A673 (cell line): ENCODE measurements around the gene CSKMT. TPM values are rescaled to one million over a fixed set of nuclear protein-coding genes. Genes with fewer than 3 reads are reported as not detected.

Source experiments
- BruUV-seq: library from RNA; stranded (reverse); fragments of 400-500 nt; replicated peaks from 2 replicates; lab custom pipeline; 2021; lab: Mats Ljungman, UMichigan
- CTCF ChIA-PET: fragments of 300-600 bp; sonication (Branson Sonifier 250); formaldehyde crosslinking; loops from one replicate; lab custom pipeline; 2022; ENCODE audit warnings: antibody characterized with exemption; lab: Charles Lee
- POLR2A ChIA-PET: fragments of 300-600 bp; sonication (Branson Sonifier 250); formaldehyde crosslinking; loops from one replicate; lab custom pipeline; 2022; ENCODE audit warnings: antibody characterized with exemption; ENCODE audit not compliant: low non-redundant PET; lab: Charles Lee
- DNase-seq: peaks from one replicate; pipeline ENCODE4 v3.0.0-alpha.2; 2015; ENCODE audit warnings: low spot score
- H3K27ac ChIP-seq: fragments of 200-600 bp; sonication (generic); 2 replicates; pipeline ENCODE4 v1.5.1; 2016; ENCODE audit warnings: mixed run types, low read depth, mild to moderate bottlenecking, mixed read lengths, antibody characterized with exemption, low read length; ENCODE audit not compliant: poor library complexity, severe bottlenecking
- H3K27me3 ChIP-seq: fragments of 200-600 bp; sonication (generic); replicated peaks from 2 replicates; pipeline ENCODE4 v1.6.1; 2017; ENCODE audit warnings: mixed run types, low read depth, mild to moderate bottlenecking, mixed read lengths, antibody characterized with exemption, low read length; ENCODE audit not compliant: insufficient read depth, poor library complexity
- H3K36me3 ChIP-seq: fragments of 200-600 bp; sonication (generic); 2 replicates; pipeline ENCODE4 v1.6.1; 2016; ENCODE audit warnings: mixed run types, mild to moderate bottlenecking, mixed read lengths, antibody characterized with exemption, low read length; ENCODE audit not compliant: insufficient read depth, poor library complexity, severe bottlenecking
- H3K4me1 ChIP-seq: fragments of 200-600 bp; sonication (generic); 2 replicates; pipeline ENCODE4 v1.6.1; 2017; ENCODE audit warnings: mixed run types, mild to moderate bottlenecking, mixed read lengths, antibody characterized with exemption, low read length; ENCODE audit not compliant: insufficient read depth, poor library complexity, severe bottlenecking
- H3K4me3 ChIP-seq: fragments of 200-600 bp; sonication (generic); 2 replicates; pipeline ENCODE4 v1.5.1; 2016; ENCODE audit warnings: low read depth, mixed run types, mild to moderate bottlenecking, mixed read lengths, low read length; ENCODE audit not compliant: poor library complexity, severe bottlenecking
- H3K9me3 ChIP-seq: fragments of 200-600 bp; sonication (generic); 2 replicates; pipeline ENCODE4 v1.6.1; 2016; ENCODE audit warnings: mixed run types, low read depth, mild to moderate bottlenecking, mixed read lengths, antibody characterized with exemption, low read length; ENCODE audit not compliant: poor library complexity, severe bottlenecking
- EZH2 ChIP-seq: fragments of 200-600 bp; sonication (generic); IDR thresholded peaks from 2 replicates; pipeline ENCODE4 v1.6.1; 2017; ENCODE audit warnings: borderline replicate concordance, low read depth, mild to moderate bottlenecking, mixed read lengths, antibody characterized with exemption, low read length; ENCODE audit not compliant: poor library complexity, severe bottlenecking
- intact Hi-C: fragments of 100-400 bp; cut with micrococcal nuclease; formaldehyde crosslinking; loops from one replicate; pipeline ENCODE4 v1.10.0; 2022; ENCODE audit not compliant: unreplicated experiment
- total RNA-seq: library from RNA; stranded (reverse); gene quantifications from 2 replicates; pipeline ENCODE4 v1.2.3, GENCODE V29; 2021
- TF ChIP-seq, protein P1 (sequence below): fragments of 300-800, 200-600 bp; sonication (generic); conservative IDR thresholded peaks from 2 replicates; pipeline ENCODE4 v1.5.1; 2017; ENCODE audit warnings: low read depth, mild to moderate bottlenecking, antibody characterized with exemption, low read length, moderate library complexity, mixed read lengths

The CSKMT gene
- total RNA-seq, 1 experiment from 2014 or later, result 68.8 TPM

DNA sequence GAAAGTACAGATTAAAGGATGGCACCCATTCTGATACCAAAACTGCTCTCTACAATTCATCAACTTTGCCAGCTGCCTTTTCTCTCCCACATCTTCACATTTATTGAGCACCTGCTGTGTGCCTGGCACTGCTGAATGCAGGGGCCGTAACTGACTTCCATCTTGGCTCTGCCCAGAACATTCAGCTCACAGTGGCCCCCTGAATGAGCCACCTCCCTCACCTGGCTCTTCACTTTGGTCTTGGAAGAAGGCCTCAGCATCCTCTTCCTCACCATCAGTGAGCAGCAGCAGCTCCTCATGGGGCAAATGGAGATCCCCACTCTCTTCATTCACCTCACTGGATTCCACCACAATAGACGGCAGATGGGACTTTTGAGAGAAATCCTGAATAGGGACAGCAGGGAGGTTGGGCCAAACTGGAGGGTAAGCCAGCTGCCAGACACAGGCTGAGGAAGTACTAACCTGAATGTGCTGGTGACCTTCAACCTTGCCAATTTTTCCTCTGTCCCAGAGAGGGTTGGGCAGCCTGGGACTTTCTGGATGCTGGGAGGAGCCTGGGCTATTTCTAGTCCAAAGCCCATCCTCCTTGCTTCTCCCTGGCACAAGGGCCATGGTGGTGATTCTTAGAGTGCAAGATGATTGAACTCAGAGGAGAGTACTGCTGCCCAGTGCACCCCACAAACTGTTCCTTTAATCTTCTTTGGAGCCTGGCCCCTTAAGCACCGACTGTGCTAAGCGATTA is 4.5 kb downstream of the CSKMT start:
- intact Hi-C loops, result no loop called here
- DNase-seq, result no peak
- POLR2A ChIA-PET, result interaction anchor here (0.6 to 0.7 kb wide), 2 partner anchors 50 to 67 kb away, joined by 3 read pairs; no protein-coding TSS in a partner anchor
- Histone ChIP-seq H3K27ac (peak overlapping the region; percentile 33), H3K4me1 (peaks cover 30% of the 10 kb centered on the region), H3K4me3 (no peak overlapping the region), H3K27me3 (no peaks in the 10 kb centered on the region), H3K9me3 (no peaks in the 10 kb centered on the region), H3K36me3 (peaks cover 41% of the 10 kb centered on the region)
- TF ChIP-seq EZH2, result no peak
- TF ChIP-seq, protein P1, sequence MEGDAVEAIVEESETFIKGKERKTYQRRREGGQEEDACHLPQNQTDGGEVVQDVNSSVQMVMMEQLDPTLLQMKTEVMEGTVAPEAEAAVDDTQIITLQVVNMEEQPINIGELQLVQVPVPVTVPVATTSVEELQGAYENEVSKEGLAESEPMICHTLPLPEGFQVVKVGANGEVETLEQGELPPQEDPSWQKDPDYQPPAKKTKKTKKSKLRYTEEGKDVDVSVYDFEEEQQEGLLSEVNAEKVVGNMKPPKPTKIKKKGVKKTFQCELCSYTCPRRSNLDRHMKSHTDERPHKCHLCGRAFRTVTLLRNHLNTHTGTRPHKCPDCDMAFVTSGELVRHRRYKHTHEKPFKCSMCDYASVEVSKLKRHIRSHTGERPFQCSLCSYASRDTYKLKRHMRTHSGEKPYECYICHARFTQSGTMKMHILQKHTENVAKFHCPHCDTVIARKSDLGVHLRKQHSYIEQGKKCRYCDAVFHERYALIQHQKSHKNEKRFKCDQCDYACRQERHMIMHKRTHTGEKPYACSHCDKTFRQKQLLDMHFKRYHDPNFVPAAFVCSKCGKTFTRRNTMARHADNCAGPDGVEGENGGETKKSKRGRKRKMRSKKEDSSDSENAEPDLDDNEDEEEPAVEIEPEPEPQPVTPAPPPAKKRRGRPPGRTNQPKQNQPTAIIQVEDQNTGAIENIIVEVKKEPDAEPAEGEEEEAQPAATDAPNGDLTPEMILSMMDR, result no peak
- CTCF ChIA-PET, result no interaction called here
- no TSS peak for BruUV-seq

DNA sequence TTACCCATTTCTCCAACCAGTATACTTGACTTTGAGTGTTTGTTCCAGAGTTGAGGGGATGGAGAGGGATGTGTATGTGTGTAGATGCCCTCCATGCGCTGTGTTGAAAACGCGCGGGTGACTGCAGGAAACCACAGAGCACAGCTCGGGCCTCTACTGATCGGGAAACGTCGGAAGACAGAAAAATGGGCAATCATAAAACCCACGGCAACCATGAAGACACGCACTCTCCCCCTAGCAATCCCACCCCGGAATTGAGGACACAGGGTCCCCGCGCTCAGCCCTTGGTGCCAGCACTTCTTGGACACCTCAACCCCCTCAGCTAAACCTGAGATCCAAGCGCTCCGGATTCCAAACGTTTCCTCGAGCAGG is 6.1 kb downstream of the CSKMT start:
- H3K9me3 ChIP-seq, result no peaks in the 10 kb centered on the region
- H3K27me3 ChIP-seq, result no peaks in the 10 kb centered on the region
- H3K4me3 ChIP-seq, result peak overlapping the region; percentile 85
- TF ChIP-seq, protein P1, result no peak
- no peak for TF ChIP-seq EZH2
- ChIA-PET CTCF (no interaction called here), POLR2A (interaction anchor here (0.6 to 0.7 kb wide), 2 partner anchors 10 to 203 kb away, joined by 3 to 4 read pairs; no protein-coding TSS in a partner anchor)
- peaks cover 30% of the 10 kb centered on the region for H3K4me1 ChIP-seq
- no peak for DNase-seq
- H3K36me3 ChIP-seq, result peaks cover 43% of the 10 kb centered on the region
- BruUV-seq, result no TSS peak
- intact Hi-C loops, result no loop called here
- peak overlapping the region; percentile 90 for H3K27ac ChIP-seq

DNA sequence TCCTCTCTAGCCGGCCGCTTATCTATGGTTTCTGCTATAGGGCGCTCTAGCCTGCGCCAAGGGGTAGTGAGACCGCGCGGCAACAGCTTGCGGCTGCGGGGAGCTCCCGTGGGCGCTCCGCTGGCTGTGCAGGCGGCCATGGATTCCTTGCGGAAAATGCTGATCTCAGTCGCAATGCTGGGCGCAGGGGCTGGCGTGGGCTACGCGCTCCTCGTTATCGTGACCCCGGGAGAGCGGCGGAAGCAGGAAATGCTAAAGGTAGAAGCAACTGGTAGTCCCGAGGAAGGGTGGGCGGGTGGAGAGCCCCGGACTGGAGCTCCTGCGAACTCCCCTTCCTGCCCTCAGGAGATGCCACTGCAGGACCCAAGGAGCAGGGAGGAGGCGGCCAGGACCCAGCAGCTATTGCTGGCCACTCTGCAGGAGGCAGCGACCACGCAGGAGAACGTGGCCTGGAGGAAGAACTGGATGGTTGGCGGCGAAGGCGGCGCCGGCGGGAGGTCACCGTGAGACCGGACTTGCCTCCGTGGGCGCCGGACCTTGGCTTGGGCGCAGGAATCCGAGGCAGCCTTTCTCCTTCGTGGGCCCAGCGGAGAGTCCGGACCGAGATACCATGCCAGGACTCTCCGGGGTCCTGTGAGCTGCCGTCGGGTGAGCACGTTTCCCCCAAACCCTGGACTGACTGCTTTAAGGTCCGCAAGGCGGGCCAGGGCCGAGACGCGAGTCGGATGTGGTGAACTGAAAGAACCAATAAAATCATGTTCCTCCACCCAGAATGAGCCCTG is 6.7 kb downstream of the CSKMT start, which contains the start of the genes LBHD1 and UQCC3:
TSS of gene LBHD1 (minus strand) at position 660 of the 782 bp plus-strand sequence. CDS start 2,236 bp downstream, outside the sequence.
TSS of gene UQCC3 (plus strand) at position 66 of the 782 bp plus-strand sequence. CDS start at position 139, 73 bp downstream.
- peak within 1 kb of the TSS; percentile 90 for H3K27ac ChIP-seq
- POLR2A ChIA-PET, result interaction anchor here (0.6 to 1.0 kb wide), 5 partner anchors 9 to 202 kb away, joined by 3 to 8 read pairs (median 5); no protein-coding TSS in a partner anchor
- DNase-seq, result peak; percentile 96
- H3K4me3 ChIP-seq, result peak within 1 kb of the TSS; percentile 85
- CTCF ChIA-PET, result interaction anchor here (0.6 kb wide), 1 partner anchor 115 kb away, joined by 3 read pairs; no protein-coding TSS in a partner anchor
- no peaks in the 10 kb centered on the region for H3K9me3 ChIP-seq
- TF ChIP-seq, protein P1, result no peak
- no peak for TF ChIP-seq EZH2
- H3K4me1 ChIP-seq, result peaks cover 25% of the 10 kb centered on the region
- peaks cover 43% of the 10 kb centered on the region for H3K36me3 ChIP-seq
- TSS peak; percentile 15 for BruUV-seq
- intact Hi-C loops, result no loop called here
- H3K27me3 ChIP-seq, result no peaks in the 10 kb centered on the region
